DMS79 treated with DMSO at 0.1 percent for 48 hours (cell line): ENCODE results near the gene CASP2.
A peak's percentile ranks its signal among the peaks of the same experiment; 100 is the strongest.

ENCODE experiments used
- DNase-seq: peaks from one replicate; lab custom pipeline; 2025; lab: John Stamatoyannopoulos, UW

Gene CASP2

DNA sequence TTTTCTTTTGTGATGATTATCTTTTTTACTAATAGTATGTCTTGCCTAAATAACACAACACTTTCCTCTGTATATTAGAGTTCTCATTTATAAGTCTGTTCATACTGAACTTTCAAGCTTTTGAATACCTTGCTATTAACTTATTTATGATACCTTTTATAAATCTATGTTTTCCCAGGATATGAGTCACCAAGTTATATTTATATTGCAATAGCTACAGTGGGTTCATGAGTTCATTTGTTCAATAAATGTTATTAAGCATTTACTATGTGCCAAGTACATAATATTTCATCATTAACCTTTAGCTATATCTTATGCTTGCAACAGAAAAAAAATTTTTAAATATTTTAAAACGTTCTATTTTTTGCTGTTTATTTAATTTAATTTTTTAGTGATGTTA lies 46.1 kb downstream of the CASP2 start:
- no peak for DNase-seq

DNA sequence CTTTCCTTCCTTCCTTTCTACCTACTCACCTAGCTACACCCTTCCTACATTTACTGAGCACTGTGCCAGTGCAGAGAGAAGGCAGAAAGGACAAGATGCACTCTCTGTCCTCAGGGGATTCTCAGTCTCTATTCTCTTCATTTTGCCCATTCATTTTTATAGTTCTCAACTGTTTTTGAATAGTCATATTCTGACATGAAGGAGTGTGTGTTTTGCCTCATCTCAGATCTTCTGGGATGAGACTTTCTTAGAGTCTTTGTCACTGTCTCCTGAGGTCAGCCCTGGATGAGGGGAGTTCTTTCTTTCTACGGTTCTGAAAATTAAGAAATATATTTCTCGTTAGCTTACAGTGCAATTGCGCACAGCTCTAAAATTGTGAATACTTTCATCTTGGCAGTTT lies 49.1 kb downstream of the CASP2 start:
- DNase-seq = no peak

DNA sequence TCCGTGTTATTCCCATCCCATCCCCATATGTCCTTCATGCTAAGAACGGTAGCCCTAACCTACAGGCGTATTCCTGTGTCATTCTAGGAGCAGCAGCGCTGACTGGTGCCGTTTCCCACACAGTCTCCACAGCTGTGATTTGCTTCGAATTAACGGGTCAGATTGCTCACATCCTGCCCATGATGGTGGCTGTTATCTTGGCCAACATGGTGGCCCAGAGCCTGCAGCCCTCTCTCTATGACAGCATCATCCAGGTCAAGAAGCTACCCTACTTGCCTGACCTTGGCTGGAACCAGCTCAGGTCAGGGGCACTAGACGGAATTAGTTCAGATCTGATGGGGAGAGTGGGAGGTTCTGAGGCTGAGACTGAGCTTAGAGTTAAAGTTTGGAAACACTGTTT lies 53.7 kb downstream of the CASP2 start:
- DNase-seq = no peak

DNA sequence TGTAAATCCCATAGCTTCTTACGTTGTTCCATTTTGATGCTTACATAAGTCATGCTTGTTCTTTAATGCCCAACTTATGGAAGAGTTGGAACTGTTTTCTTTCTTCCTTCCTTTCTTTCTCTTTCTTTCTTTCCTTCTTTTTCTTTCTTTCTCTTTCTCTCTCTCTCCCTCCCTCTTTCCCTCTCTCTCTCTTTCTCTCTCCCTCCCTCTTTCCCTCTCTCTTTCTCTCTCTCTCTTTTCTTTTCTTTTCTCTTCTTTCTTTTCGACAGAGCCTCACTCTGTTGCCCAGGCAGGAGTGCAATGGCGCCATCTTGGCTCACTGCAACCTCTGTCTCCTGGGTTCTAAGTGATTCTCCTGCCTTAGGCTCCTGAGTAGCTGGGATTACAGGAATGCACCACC lies 55.4 kb downstream of the CASP2 start:
- DNase-seq = no peak

DNA sequence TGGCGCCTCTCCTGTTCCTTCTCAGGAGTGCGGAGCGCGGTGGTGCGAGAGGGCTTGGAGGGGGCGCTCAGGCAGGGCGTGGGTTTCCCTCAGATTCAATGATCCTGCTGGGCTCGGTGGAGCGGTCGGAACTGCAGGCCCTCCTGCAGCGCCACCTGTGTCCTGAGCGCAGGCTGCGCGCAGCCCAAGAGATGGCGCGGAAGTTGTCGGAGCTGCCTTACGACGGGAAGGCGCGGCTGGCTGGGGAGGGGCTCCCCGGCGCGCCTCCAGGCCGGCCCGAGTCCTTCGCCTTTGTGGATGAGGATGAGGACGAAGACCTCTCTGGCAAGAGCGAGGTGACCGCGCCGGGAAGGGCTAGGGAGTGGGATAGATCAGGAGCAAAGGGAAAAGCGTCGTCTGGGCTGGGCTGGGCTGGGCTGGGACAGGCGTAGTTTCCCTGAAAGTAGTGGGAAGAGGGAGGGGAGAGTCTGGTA lies 57.3 kb downstream of the CASP2 start:
- peak; percentile 32 for DNase-seq

DNA sequence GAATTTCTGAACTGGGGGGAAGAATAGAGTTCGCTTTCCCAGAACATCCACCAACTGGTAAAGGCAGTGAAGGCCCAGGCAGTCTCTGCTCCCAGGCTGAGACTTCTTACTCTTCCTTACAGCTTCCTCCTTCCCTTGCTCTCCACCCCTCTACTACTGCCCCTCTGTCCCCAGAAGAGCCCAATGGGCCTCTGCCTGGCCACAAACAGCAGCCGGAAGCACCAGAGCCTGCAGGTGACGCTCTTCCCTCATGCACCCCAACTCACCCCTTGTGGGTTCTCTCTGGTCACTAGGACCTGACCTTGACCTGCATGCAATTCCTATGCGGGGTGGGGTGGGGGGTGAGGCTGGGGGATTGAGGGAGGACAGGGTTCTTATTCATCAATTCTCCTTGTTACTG lies 57.9 kb downstream of the CASP2 start:
- DNase-seq = no peak

DNA sequence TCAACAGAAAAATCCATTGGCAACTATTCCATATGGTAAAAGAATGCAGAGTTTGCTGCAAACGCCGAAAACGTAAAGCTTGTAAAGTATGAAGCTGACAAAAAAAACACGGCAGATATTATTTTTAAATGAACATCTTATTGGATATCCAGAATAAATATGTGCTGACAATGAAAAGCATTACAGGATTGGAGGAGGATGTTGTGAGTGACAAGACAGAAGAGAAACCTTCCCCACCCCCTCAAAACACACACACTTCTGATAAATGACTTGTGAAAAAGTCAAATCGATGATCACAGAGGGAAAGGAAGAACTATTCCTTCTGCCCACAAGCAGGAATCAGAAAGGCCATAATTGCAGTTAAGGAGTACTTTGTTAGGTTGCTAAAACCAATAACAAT lies 59.8 kb downstream of the CASP2 start:
- DNase-seq = no peak

DNA sequence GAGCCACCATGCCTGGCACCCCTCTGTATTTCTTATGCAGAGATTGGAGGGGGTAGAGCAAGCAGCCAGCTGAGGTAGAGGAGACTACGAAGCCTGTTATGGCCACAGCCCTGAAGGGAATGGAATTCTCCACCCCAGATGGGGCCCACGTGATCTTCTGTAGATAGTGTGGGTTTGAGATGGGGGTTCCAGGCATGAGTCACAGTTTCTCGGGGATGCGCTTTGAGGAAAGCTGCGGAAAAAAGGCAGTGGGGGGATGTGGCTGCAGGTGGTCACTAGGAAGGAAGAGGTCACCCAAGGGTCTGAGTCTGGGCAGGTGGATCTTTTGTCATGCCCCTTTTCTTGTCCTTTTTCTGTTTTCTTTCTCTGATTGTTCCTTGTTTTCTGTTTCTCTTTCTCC lies 62.9 kb downstream of the CASP2 start:
- DNase-seq = no peak

DNA sequence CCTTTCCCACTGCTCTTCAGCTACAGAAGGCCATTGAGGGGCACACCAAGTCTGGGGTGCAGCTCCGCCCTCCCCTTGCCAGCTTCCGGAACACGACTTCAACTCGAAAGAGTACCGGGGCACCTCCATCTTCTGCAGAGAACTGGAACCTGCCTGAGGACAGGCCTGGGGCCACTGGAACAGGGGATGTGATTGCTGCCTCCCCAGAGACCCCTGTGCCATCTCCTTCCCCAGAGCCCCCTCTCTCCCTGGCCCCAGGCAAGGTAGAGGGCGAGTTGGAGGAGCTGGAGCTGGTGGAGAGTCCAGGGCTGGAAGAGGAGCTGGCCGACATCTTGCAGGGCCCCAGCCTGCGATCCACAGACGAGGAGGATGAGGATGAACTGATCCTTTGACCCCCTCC lies 63.4 kb downstream of the CASP2 start:
- DNase-seq = no peak

DNA sequence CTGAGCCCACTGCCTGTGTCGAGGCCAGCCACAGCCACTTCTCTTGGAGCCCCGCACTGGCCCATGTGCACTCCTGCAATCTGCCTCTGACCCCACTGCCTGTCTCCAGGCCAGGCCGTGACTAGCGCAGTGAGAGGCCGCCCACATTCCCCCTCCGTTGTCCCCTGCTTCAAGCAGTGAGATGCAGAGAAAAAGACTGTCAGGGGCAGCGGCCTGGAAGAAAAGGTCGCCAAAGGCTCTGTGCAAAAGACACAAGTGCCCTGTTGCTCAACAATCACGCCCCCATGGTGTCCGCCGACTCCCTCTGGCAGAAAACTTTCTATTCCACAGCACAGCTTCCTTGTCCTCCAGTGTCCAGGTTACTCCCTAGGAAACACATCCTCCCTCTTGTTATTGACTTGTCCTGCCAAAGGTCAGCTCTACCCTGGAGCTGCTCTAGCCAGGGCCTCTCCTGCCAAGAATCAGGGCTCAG lies 64.4 kb downstream of the CASP2 start:
- no peak for DNase-seq

DNA sequence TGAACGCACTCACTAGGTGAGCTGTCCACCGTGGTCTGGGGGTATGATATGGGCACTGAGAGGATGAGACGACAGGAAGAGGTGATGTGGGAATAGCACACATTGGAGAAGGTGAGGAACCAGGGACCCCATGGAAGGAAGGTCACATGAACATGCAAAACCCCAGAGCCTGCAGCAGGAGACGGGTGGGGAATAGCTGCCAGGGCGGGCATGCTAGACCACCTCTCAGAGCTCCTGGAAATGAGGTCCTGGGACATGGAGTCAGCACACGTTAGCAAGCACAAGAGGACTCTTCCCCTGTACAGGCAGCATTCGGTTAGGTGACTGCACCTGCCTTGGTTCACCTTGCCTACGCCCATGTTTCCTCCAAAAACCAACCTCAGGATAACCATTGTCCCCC lies 66.2 kb downstream of the CASP2 start:
- DNase-seq = no peak

DNA sequence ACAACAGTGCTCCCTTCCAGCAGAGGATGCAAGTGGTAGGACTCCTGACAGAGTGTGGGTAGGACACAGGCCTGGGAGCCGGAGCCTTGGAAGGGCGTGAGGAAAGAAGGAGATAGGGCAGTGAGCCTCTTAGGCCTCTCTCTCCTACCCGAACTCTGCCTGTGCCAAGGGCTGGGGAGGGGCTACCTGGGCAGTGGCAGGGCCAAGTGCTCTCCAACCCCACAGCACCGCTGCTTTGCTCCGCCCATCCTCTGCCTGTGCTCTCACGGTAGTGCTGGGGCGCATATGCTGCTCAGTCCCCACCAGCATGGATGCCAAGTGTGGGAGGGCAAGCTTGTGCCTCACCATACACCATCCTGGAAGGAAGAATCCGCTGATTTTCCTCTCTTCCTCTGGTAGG lies 66.8 kb downstream of the CASP2 start:
- DNase-seq = no peak

DNA sequence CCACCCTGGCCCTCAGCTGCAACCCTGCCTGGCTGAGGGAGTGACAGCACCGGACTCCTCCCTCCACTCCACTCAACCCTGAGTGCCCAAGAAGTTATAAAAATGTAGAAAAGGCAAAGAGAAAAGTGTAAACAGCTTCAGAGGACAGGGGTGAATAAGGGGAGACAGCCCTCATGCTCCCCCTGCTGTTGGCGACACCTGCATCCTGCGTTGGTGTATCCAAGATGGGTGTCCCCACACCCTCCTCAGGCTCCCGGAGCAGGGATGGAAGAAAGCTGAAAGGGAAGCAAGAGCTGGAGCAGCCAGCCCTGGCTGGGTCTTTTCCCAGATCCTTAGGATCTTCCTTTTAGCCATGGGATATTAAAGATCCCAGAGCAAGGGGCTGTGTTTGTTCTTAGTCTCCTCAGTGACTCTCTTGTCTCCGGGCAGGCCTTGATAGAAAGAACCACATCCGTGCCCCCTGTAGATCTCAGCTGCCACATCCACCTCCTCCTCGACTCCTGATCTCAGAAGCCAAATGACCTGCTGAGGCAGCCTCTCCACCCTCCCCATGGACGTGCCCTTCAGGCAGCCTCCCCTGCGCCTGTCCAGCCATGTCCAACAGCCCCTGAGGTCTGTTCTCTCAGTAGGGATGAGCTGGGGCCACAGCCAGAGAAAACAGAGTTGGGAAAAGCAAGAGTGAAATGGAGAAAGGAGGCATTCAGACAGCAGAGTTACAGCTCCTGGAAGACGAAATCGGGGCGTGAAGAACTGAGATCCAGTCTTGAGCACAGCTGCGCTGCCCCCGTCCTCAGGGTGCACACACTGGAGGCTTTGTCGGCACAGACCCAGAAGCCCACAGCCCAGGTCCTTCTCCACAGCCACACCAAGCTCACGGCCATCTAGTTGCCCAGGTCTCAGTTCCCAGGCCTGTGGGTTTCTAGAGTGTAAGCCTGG lies 67.6 kb downstream of the CASP2 start:
- DNase-seq = no peak

DNA sequence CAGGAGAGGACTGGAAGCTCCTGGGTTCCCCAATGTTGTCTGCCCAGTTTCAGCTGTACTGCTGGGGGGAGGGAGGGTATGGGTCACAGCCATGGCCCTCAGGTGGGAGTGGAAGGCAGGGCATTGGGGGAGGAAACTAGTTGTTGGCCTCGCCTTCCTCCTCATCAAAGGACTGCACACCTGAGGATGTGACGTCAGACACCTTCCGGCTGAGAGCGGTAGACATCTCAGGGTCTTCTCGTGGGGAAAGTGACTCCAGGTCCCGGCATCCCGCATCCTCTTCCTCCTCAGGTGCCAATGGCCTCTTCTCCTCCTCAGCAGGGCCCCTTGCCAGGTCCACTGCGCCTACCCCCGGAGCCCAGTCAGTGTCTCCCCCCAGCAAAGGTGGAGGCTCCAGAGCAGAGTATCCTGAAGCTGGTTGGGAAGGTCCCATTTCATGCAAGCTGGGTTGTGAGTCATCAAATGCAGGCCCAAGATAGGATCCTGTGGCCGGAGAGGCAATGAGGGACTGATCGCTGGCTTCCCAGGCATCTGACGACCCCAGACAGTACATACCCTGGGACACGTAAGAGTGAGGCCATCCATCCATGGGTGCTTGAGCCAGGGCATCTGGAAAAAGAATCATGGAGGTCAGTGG lies 68.4 kb downstream of the CASP2 start:
- no peak for DNase-seq
